BE2C (cell line): ENCODE measurements around the gene PARD6B.

Source experiments
- DNase-seq: peaks from one replicate; pipeline ENCODE4 v3.0.0-alpha.2; 2020
- H3K27me3 ChIP-seq: fragments of 250-450 bp; sonication (Bioruptor Pico); 2 replicates; pipeline ENCODE4 v1.5.1; 2020; ENCODE audit warnings: mild to moderate bottlenecking
- H3K36me3 ChIP-seq: fragments of 250-450 bp; sonication (Bioruptor Pico); 2 replicates; pipeline ENCODE4 v1.5.1; 2020; ENCODE audit warnings: mild to moderate bottlenecking
- H3K4me1 ChIP-seq: fragments of 250-450 bp; sonication (Bioruptor Pico); 2 replicates; pipeline ENCODE4 v1.5.1; 2020
- H3K4me3 ChIP-seq: 2 replicates; pipeline ENCODE4 v1.5.1; 2011; ENCODE audit warnings: low read depth, low read length
- H3K9me3 ChIP-seq: fragments of 250-450 bp; sonication (Bioruptor Pico); 2 replicates; pipeline ENCODE4 v1.5.1; 2020
- CTCF ChIP-seq: IDR thresholded peaks from 2 replicates; pipeline ENCODE4 v1.5.1; 2012; ENCODE audit warnings: mild to moderate bottlenecking, low read depth, low read length

Gene PARD6B

GRCh38 chr20:50801747-50802125 is 70.4 kb downstream of the PARD6B start:
- no peaks in the 10 kb centered on the region for H3K9me3 ChIP-seq
- H3K4me3 ChIP-seq: no peak overlapping the region
- TF ChIP-seq CTCF: no peak
- no peak for DNase-seq
- H3K36me3 ChIP-seq: no peaks in the 10 kb centered on the region
- H3K4me1 ChIP-seq: no peaks in the 10 kb centered on the region
- H3K27me3 ChIP-seq: no peaks in the 10 kb centered on the region

GRCh38 chr20:50802289-50802688 is 70.9 kb downstream of the PARD6B start:
- no peak overlapping the region for H3K4me3 ChIP-seq
- no peaks in the 10 kb centered on the region for H3K9me3 ChIP-seq

GRCh38 chr20:50804437-50805348 is 73.3 kb downstream of the PARD6B start:
- TF ChIP-seq CTCF: no peak
- no peaks in the 10 kb centered on the region for H3K4me1 ChIP-seq
- no peaks in the 10 kb centered on the region for H3K27me3 ChIP-seq
- H3K36me3 ChIP-seq: no peaks in the 10 kb centered on the region
- H3K4me3 ChIP-seq: no peak overlapping the region
- DNase-seq: no peak
- H3K9me3 ChIP-seq: no peaks in the 10 kb centered on the region

More at GRCh38 chr20:50802289-50802688, 70.9 kb downstream of the PARD6B start:
- Histone ChIP-seq H3K4me1 (no peaks in the 10 kb centered on the region), H3K27me3 (no peaks in the 10 kb centered on the region), H3K36me3 (no peaks in the 10 kb centered on the region)
- no peak for DNase-seq
- no peak for TF ChIP-seq CTCF

GRCh38 chr20:50805349-50805684 is 73.9 kb downstream of the PARD6B start:
- Histone ChIP-seq H3K4me1 (no peaks in the 10 kb centered on the region), H3K27me3 (no peaks in the 10 kb centered on the region), H3K4me3 (no peak overlapping the region), H3K9me3 (no peaks in the 10 kb centered on the region), H3K36me3 (no peaks in the 10 kb centered on the region)
- TF ChIP-seq CTCF: no peak
- no peak for DNase-seq

- no peak for DNase-seq
- Histone ChIP-seq H3K4me1 (no peaks in the 10 kb centered on the region), H3K4me3 (no peak overlapping the region), H3K36me3 (no peaks in the 10 kb centered on the region), H3K27me3 (no peaks in the 10 kb centered on the region), H3K9me3 (no peaks in the 10 kb centered on the region)
- no peak for TF ChIP-seq CTCF
These were observed 74.9 kb downstream of the PARD6B start for GRCh38 chr20:50806126-50806768.
